Kidney (tissue), 14 donors: Measurements from ENCODE around the gene CRHR1. TPM values are rescaled to one million over a fixed set of nuclear protein-coding genes. Genes with fewer than 3 reads are reported as not detected.
A peak's percentile ranks its signal among the peaks of the same experiment; 100 is the strongest.

ENCODE experiments used
- DNase-seq, 5 donors: peaks; one replicate each; pipeline ENCODE4 v3.0.0-alpha.2; 2013 to 2020
- FAIRE-seq: peaks from 2 replicates; lab custom pipeline; 2012; peaks lifted over from hg19 to GRCh38; lab: Jason Lieb, UNC
- H3K27ac ChIP-seq, 2 donors: one replicate each; pipeline ENCODE4 v1.7.0; 2013; ENCODE audit warnings: low read depth in 2 of 2, low read length in 2 of 2, inconsistent platforms in 1 of 2
- H3K27me3 ChIP-seq: one replicate; pipeline ENCODE4 v1.7.1; 2013; ENCODE audit warnings: low read length, inconsistent platforms; ENCODE audit not compliant: control insufficient read depth, insufficient read depth
- H3K36me3 ChIP-seq, 3 donors: one replicate each; pipeline versions ENCODE4 v1.7.0 to v1.7.1; 2013; ENCODE audit warnings: low read length in 3 of 3, control low read depth in 1 of 3, inconsistent platforms in 1 of 3; ENCODE audit not compliant: insufficient read depth in 3 of 3, control insufficient read depth in 2 of 3
- H3K4me1 ChIP-seq, 3 donors: one replicate each; pipeline versions ENCODE4 v1.7.0 to v1.7.1; 2013; ENCODE audit warnings: low read length in 3 of 3, inconsistent platforms in 1 of 3, low read depth in 1 of 3; ENCODE audit not compliant: control insufficient read depth in 2 of 3, insufficient read depth in 2 of 3
- H3K4me3 ChIP-seq, 3 donors: one replicate each; pipeline versions ENCODE4 v1.7.0 to v1.8.1; 2013; ENCODE audit warnings: low read length in 3 of 3, control low read depth in 1 of 3, inconsistent platforms in 1 of 3
- H3K9ac ChIP-seq, 3 donors: one replicate each; pipeline versions ENCODE4 v1.7.0 to v1.7.1; 2013; ENCODE audit warnings: low read length in 3 of 3, control low read depth in 1 of 3, inconsistent platforms in 1 of 3
- H3K9me3 ChIP-seq, 3 donors: one replicate each; pipeline versions ENCODE4 v1.7.0 to v1.7.1; 2013; ENCODE audit warnings: low read length in 3 of 3, control low read depth in 1 of 3, inconsistent platforms in 1 of 3; ENCODE audit not compliant: control insufficient read depth in 2 of 3, insufficient read depth in 1 of 3
- CTCF ChIP-seq: IDR thresholded peaks from 3 replicates; pipeline ENCODE4 v1.5.1; 2012; ENCODE audit warnings: mild to moderate bottlenecking, moderate library complexity, borderline replicate concordance; ENCODE audit not compliant: insufficient read depth; ENCODE audit errors: extremely low read depth
- intact Hi-C: fragments of 100-400 bp; cut with DNase I; formaldehyde crosslinking; loops from one replicate; pipeline ENCODE4 v1.11.1; 2022
- polyA plus RNA-seq: library from polyadenylated mRNA; stranded (reverse); fragments of 350-450 nt; fragmentation: Illumina TruSeq; extraction: RNeasy Lipid Tissue Mini Kit (QIAGEN cat#74804); gene quantifications from one replicate; pipeline ENCODE4 v1.2.3, GENCODE V29; 2014; ENCODE audit warnings: low read depth, low replicate concordance; ENCODE audit not compliant: insufficient read depth
- total RNA-seq: library from RNA; stranded (reverse); fragmentation: NEBNext Ultra II Directional; extraction: Animal tissue kit (Norgen Biotek cat#: 25700); gene quantifications from one replicate; pipeline ENCODE4 v1.2.1, GENCODE V29; 2021
- donor health status: control.
- donor health status: control.
- donor health status: control.
- donor health status: control.
- donor health status: control.
- donor health status: DM: yes; HTN: yes; CAD: no.
- donor health status: Normal renal cell carcinoma (clear cell type).

CRHR1 gene
- total and polyA plus RNA-seq, 2 donors from 2014 or later = not detected

- H3K9me3 ChIP-seq = no peaks in the 10 kb centered on the region
- TF ChIP-seq CTCF = no peak
- no peaks in the 10 kb centered on the region for H3K36me3 ChIP-seq
- FAIRE-seq (no peak), DNase-seq (peak in 1 of 5 donors; percentile 50)
- no peak overlapping the region for H3K9ac ChIP-seq
- H3K27ac ChIP-seq = no peak overlapping the region
- no peak overlapping the region for H3K4me3 ChIP-seq
- H3K27me3 ChIP-seq = no peaks in the 10 kb centered on the region
- intact Hi-C loops = no loop called here
- H3K4me1 ChIP-seq = no peaks in the 10 kb centered on the region
These were observed 36.2 kb upstream of the CRHR1 start for GRCh38 chr17:45747911-45748310.

GRCh38 chr17:45748731-45749310 lies 35.3 kb upstream of the CRHR1 start:
- Histone ChIP-seq H3K4me1 (no peaks in the 10 kb centered on the region), H3K4me3 (no peak overlapping the region), H3K27ac (no peak overlapping the region), H3K9me3 (no peaks in the 10 kb centered on the region), H3K27me3 (no peaks in the 10 kb centered on the region), H3K9ac (no peak overlapping the region), H3K36me3 (no peaks in the 10 kb centered on the region)
- intact Hi-C loops = no loop called here
- FAIRE-seq (no peak), DNase-seq (peak in 1 of 5 donors; percentile 48)
- TF ChIP-seq CTCF = no peak

- H3K27me3 ChIP-seq = no peaks in the 10 kb centered on the region
- H3K9ac ChIP-seq = no peak overlapping the region
- H3K27ac ChIP-seq = no peak overlapping the region
- FAIRE-seq = no peak
- no peak for TF ChIP-seq CTCF
- H3K4me1 ChIP-seq = no peaks in the 10 kb centered on the region
- intact Hi-C loops = no loop called here
- no peaks in the 10 kb centered on the region for H3K36me3 ChIP-seq
- H3K9me3 ChIP-seq = no peaks in the 10 kb centered on the region
- DNase-seq = peak in 1 of 5 donors; percentile 29
- H3K4me3 ChIP-seq = no peak overlapping the region
These were observed 34.2 kb upstream of the CRHR1 start for GRCh38 chr17:45749831-45750335.
